Upper lobe of left lung (tissue), 6 donors: Measurements from ENCODE around the gene CEP170B. TPM values are rescaled to one million over a fixed set of nuclear protein-coding genes. Genes with fewer than 3 reads are reported as not detected.
"Not testable (repeated sequence)": the region's sequence is repeated elsewhere in the genome, so short reads cannot be mapped to it uniquely, and the experiment has no call there.

Experiments used
- ATAC-seq, 2 donors: fragments of 200-7000 bp; cut with Tn5 transposase; one replicate each; pipeline ENCODE4 v1.9.1; 2022; ENCODE audit warnings: mild to moderate bottlenecking in 2 of 2, moderate library complexity in 2 of 2; ENCODE audit not compliant: low FRiP score in 2 of 2
- DNase-seq, 2 donors: peaks; one replicate each; pipeline ENCODE4 v3.0.0-alpha.2; 2019 to 2020
- H3K27ac ChIP-seq, 4 donors: fragments of 200-600 bp; sonication (generic); one replicate each; pipeline ENCODE4 v1.5.1; 2016 to 2019
- H3K27me3 ChIP-seq, 4 donors: fragments of 200-600 bp; sonication (generic); one replicate each; pipeline ENCODE4 v1.5.1; 2017 to 2019
- H3K36me3 ChIP-seq, 4 donors: fragments of 200-600 bp; sonication (generic); one replicate each; pipeline ENCODE4 v1.5.1; 2016 to 2019
- H3K4me1 ChIP-seq, 4 donors: fragments of 200-600 bp; sonication (generic); one replicate each; pipeline ENCODE4 v1.5.1; 2018 to 2019
- H3K4me3 ChIP-seq, 4 donors: fragments of 200-600 bp; sonication (generic); one replicate each; pipeline ENCODE4 v1.5.1; 2017 to 2019; ENCODE audit warnings: mild to moderate bottlenecking in 2 of 4, moderate library complexity in 1 of 4
- H3K9me3 ChIP-seq, 4 donors: fragments of 200-600 bp; sonication (generic); one replicate each; pipeline ENCODE4 v1.5.1; 2018 to 2019
- EP300 ChIP-seq, 4 donors: sonication (generic); formaldehyde crosslinking; IDR thresholded peaks; one replicate each; pipeline ENCODE4 v1.5.1; 2017; ENCODE audit warnings: antibody characterized with exemption in 4 of 4, control low read depth in 2 of 4
- POLR2A ChIP-seq, 4 donors: fragments of 450-650 bp; IDR thresholded peaks; one replicate each; pipeline ENCODE4 v1.5.1; 2016 to 2017; ENCODE audit warnings: antibody characterized with exemption in 4 of 4, mild to moderate bottlenecking in 2 of 4
- POLR2AphosphoS5 ChIP-seq, 2 donors: sonication (generic); formaldehyde crosslinking; IDR thresholded peaks; one replicate each; pipeline ENCODE4 v1.5.1; 2017; ENCODE audit warnings: antibody characterized with exemption in 2 of 2
- WGBS, 2 donors: methylation state at CpG; one replicate each; pipeline ENCODE4 v1.1.5; 2017 to 2018; 5-methylcytosine and 5-hydroxymethylcytosine counted together
- total RNA-seq, 6 donors: library from RNA; depleted of rRNA in 4 of 6; stranded (reverse); fragments of >200 nt in 4 of 6; gene quantifications; one replicate each; pipeline versions ENCODE4 v1.1.0 to v1.2.1, GENCODE V29; 2016 to 2021
- TF ChIP-seq, protein P1 (sequence below), 6 experiments: fragments of 450-650 bp in 4 of 6; fragments of 200-600 bp in 2 of 6; sonication (generic) in 2 of 6; IDR thresholded peaks; one replicate each; pipeline ENCODE4 v1.5.1; 2016 to 2019; ENCODE audit warnings: antibody characterized with exemption in 6 of 6
- donor health status: DM: no; HTN: no; CAD: no; lungs with moderate emphysema.
- donor health status: DM: no; HTN: yes; CAD: no; lungs with severe emphysema.

Gene CEP170B
- total RNA-seq, 6 donors from 2014 or later = 24.2 to 57.8 (median 35.6) TPM

DNA sequence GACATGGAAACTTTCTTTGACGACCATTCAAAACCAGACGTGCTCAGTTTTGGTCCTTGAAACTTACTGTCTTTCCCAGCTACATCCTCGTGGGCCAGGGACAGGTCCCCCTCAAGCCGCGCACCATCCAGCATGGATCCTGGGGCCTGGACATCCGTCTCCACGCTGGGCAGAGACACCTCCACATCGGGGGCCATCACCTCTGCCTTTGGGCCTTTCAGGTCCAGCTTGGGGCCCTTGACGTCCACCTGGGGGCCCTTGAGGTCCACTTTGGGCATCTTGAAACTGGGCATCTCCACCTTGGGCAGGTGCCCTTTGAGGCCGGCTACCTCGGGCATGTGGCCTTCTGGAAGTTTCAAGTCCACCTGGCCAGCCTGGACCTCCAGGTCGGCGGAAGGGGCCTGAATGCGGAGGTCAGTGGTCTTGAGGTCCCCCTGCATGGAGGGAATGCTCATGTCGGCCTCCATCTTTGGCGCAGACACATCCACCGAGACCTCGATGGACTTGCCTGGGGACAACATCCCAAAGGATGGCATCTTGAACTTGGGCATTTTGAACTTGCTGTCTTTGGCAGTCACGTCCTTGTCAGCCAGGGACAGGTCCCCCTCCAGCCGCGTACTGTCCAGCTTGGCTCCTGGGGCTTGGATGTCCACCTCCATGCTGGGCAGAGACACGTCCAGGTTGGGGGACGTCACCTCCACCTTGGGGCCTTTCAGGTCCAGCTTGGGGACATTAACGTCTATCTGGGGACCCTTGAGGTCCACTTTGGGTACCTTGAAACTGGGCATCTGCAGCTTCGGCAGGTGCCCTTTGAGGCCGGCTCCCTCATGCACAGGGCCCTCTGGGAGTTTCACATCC is 76.7 kb downstream of the CEP170B start:
- Histone ChIP-seq H3K27ac (no peak overlapping the region), H3K4me1 (no peaks in the 10 kb centered on the region), H3K4me3 (no peak overlapping the region), H3K9me3 (no peaks in the 10 kb centered on the region), H3K27me3 (no peaks in the 10 kb centered on the region), H3K36me3 (no peaks in the 10 kb centered on the region)
- peak in 1 of 2 donors; percentile 41 for DNase-seq
- 90 to 91% methylated on average over 19 to 26 of the region's 26 CpGs for WGBS, 2 donors
- TF ChIP-seq, protein P1, sequence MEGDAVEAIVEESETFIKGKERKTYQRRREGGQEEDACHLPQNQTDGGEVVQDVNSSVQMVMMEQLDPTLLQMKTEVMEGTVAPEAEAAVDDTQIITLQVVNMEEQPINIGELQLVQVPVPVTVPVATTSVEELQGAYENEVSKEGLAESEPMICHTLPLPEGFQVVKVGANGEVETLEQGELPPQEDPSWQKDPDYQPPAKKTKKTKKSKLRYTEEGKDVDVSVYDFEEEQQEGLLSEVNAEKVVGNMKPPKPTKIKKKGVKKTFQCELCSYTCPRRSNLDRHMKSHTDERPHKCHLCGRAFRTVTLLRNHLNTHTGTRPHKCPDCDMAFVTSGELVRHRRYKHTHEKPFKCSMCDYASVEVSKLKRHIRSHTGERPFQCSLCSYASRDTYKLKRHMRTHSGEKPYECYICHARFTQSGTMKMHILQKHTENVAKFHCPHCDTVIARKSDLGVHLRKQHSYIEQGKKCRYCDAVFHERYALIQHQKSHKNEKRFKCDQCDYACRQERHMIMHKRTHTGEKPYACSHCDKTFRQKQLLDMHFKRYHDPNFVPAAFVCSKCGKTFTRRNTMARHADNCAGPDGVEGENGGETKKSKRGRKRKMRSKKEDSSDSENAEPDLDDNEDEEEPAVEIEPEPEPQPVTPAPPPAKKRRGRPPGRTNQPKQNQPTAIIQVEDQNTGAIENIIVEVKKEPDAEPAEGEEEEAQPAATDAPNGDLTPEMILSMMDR (IDR thresholded peaks at IDR 0.05) = no peak
- TF ChIP-seq POLR2AphosphoS5 (IDR thresholded peaks at IDR 0.05) (no peak), POLR2A (IDR thresholded peaks at IDR 0.05) (no peak), EP300 (IDR thresholded peaks at IDR 0.05) (no peak)
- no peak for ATAC-seq

DNA sequence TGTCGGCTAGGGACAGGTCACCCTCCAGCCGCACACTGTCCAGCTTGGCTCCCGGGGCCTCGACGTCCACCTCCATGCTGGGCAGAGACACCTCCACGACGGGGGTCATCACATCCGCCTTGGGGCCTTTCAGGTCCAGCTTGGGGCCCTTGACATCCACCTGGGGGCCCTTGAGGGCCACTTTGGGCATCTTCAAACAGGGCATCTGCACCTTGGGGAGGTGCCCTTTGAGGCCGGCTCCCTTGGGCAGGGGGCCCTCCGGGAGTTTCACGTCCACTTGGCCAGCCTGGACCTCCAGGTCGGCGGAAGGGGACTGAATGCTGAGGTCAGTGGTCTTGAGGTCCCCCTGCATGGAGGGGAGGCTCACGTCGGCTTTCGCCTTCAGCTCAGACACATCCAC is 77.5 kb downstream of the CEP170B start:
- no peaks in the 10 kb centered on the region for H3K36me3 ChIP-seq
- DNase-seq (peak in 1 of 2 donors; percentile 62), ATAC-seq (no peak)
- no peak overlapping the region for H3K27ac ChIP-seq
- no peaks in the 10 kb centered on the region for H3K4me1 ChIP-seq
- no peak overlapping the region for H3K4me3 ChIP-seq
- no peaks in the 10 kb centered on the region for H3K9me3 ChIP-seq
- H3K27me3 ChIP-seq = no peaks in the 10 kb centered on the region
- 88 to 98% methylated on average over 7 to 16 of the region's 16 CpGs for WGBS, 2 donors
- TF ChIP-seq POLR2A (IDR thresholded peaks at IDR 0.05) (no peak), EP300 (IDR thresholded peaks at IDR 0.05) (no peak), POLR2AphosphoS5 (IDR thresholded peaks at IDR 0.05) (no peak)
- TF ChIP-seq, protein P1 (IDR thresholded peaks at IDR 0.05) = no peak

DNA sequence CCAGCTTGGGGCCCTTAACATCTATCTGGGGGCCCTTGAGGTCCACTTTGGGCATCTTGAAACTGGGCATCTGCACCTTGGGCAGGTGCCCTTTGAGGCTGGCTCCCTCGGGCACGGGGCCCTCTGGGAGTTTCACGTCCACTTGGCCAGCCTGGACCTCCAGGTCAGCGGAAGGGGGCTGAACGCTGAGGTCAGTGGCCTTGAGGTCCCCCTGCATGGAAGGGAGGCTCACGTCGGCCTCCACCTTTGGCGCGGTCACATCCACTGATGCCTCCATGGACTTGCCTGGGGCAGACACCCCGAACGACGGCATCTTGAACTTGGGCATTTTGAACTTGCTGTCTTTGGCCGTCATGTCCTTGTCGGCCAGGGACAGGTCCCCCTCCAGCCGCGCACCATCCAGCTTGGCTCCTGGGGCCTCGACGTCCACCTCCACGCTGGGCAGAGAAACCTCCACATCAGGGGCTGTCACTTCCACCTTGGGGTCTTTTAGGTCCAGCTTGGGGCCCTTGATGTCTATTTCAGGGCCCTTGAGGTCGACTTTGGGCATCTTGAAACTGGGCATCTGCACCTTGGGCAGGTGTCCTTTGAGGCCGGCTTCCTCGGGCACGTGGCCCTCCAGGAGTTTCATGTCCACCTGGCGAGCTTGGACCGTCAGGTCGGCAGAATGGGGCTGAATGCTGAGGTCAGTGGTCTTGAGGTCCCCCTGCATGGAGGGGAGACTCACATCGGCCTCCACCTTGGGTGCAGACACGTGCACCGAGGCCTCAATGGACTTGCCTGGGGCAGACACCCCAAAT is 78.3 kb downstream of the CEP170B start:
- H3K4me1 ChIP-seq, H3K4me3 ChIP-seq, H3K36me3 ChIP-seq, H3K9me3 ChIP-seq, H3K27ac ChIP-seq, H3K27me3 ChIP-seq, ATAC-seq: not testable (repeated sequence)
- WGBS, 2 donors = 89 to 94% methylated on average over 18 to 29 of the region's 29 CpGs
- peak in 1 of 2 donors; percentile 68 for DNase-seq

DNA sequence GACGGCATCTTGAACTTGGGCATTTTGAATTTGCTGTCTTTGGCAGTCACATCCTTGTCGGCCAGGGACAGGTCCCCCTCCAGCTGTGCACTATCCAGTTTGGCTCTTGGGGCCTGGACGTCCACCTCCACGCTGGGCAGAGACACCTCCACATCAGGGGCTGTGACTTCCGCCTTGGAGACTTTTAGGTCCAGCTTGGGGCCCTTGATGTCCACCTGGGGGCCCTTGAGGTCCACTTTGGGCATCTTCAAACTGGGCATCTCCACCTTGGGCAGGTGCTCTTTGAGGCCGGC is 78.9 kb downstream of the CEP170B start:
- not testable (repeated sequence) for H3K4me3 ChIP-seq, H3K9me3 ChIP-seq, H3K4me1 ChIP-seq, H3K27ac ChIP-seq, ATAC-seq, H3K27me3 ChIP-seq, H3K36me3 ChIP-seq
- DNase-seq = peak in 1 of 2 donors; percentile 43
- 87 to 90% methylated on average over 5 to 6 of the region's 6 CpGs for WGBS, 2 donors

DNA sequence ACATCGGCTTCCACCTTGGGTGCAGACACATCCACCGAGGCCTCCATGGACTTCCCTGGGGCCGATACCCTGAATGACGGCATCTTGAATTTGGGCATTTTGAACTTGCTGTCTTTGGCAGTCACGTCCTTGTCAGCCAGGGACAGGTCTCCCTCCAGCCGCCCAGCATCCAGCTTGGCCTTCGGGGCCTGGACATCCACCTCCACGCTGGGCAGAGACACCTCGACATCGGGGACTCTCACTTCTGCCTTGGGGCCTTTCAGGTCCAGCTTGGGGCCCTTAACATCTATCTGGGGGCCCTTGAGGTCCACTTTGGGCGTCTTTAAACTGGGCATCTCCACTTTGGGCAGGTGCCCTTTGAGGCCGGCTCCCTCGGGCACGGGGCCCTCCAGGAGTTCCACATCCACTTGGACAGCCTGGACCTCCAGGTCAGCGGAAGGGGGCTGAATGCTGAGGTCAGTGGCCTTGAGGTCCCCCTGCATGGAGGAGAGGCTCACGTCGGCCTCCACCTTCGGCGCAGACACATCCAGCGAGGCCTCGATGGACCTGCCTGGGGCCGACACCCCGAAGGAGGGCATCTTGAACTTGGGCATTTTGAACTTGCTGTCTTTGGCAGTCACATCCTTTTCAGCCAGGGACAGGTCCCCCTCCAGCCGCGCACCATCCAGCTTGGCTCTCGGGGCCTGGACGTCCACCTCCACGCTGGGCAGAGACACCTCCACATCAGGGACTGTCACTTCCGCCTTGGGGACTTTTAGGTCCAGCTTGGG is 79.6 kb downstream of the CEP170B start:
- not testable (repeated sequence) for H3K27ac ChIP-seq, H3K4me3 ChIP-seq, ATAC-seq, H3K27me3 ChIP-seq, H3K36me3 ChIP-seq, H3K4me1 ChIP-seq, H3K9me3 ChIP-seq
- DNase-seq = peak in 1 of 2 donors; percentile 60
- WGBS, 2 donors = 88 to 93% methylated on average over 12 to 25 of the region's 29 CpGs

DNA sequence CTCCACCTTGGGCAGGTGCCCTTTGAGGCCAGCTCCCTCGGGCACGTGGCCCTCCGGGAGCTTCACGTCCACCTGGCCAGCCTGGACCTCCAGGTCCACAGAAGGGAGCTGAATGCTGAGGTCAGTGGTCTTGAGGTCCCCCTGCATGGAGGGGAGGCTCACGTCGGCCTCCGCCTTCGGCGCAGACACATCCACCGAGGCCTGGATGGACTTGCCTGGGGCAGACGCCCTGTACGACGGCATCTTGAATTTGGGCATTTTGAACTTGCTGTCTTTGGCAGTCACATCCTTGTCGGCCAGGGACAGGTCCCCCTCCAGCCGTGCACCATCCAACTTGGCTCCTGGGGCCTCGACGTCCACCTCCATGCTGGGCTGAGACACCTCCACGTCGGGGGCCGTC is 80.2 kb downstream of the CEP170B start:
- H3K27me3 ChIP-seq, H3K4me3 ChIP-seq, ATAC-seq, H3K27ac ChIP-seq, H3K36me3 ChIP-seq, H3K9me3 ChIP-seq, H3K4me1 ChIP-seq: not testable (repeated sequence)
- DNase-seq = peak in 1 of 2 donors; percentile 71
- 91% methylated on average over 15 to 20 of the region's 20 CpGs for WGBS, 2 donors

Other genes starting within 250 kb of the CEP170B start
- 100 to 1,000 TPM in 5 of 6 donors, 10 to 100 TPM in 1; 65.2 to 259 (median 131) TPM for gene INF2, start 175.7 kb upstream of the CEP170B start, total RNA-seq
- 10 to 100 TPM in 1 of 6 donors, 1 to 10 TPM in 5; 4.9 to 34.6 (median 6.2) TPM for gene ADSS1, start 141.0 kb upstream of the CEP170B start, total RNA-seq
- 100 to 1,000 TPM in 2 of 6 donors, 10 to 100 TPM in 4; 72.3 to 241 (median 91.0) TPM for gene SIVA1, start 112.1 kb upstream of the CEP170B start, total RNA-seq
- gene AKT1, start 69.5 kb upstream of the CEP170B start, total RNA-seq = 100 to 1,000 TPM; 122 to 283 (median 191) TPM
- gene ZBTB42, start 64.2 kb upstream of the CEP170B start, total RNA-seq = 10 to 100 TPM; 13.9 to 24.8 (median 20.9) TPM
- gene PLD4, start 59.6 kb downstream of the CEP170B start, total RNA-seq = 1 to 10 TPM in 2 of 6 donors, under 1 TPM in 1, not detected in 3; under 0.01 to 6.1 (median 2.5) TPM
- gene AHNAK2, start 113.1 kb downstream of the CEP170B start, total RNA-seq = 10 to 100 TPM in 4 of 6 donors, 1 to 10 TPM in 2; 4.3 to 48.0 (median 12.9) TPM
- gene CLBA1, start 120.5 kb downstream of the CEP170B start, total RNA-seq = 10 to 100 TPM; 11.1 to 44.0 (median 13.3) TPM
- gene CDCA4, start 155.8 kb downstream of the CEP170B start, total RNA-seq = 10 to 100 TPM in 1 of 6 donors, 1 to 10 TPM in 4, under 1 TPM in 1; 0.89 to 10.3 (median 6.6) TPM
- gene GPR132, start 200.2 kb downstream of the CEP170B start, total RNA-seq = 10 to 100 TPM in 1 of 6 donors, 1 to 10 TPM in 5; 3.0 to 14.7 (median 7.0) TPM